ENCODE data around the gene SMIM45.

Gene SMIM45

DNA sequence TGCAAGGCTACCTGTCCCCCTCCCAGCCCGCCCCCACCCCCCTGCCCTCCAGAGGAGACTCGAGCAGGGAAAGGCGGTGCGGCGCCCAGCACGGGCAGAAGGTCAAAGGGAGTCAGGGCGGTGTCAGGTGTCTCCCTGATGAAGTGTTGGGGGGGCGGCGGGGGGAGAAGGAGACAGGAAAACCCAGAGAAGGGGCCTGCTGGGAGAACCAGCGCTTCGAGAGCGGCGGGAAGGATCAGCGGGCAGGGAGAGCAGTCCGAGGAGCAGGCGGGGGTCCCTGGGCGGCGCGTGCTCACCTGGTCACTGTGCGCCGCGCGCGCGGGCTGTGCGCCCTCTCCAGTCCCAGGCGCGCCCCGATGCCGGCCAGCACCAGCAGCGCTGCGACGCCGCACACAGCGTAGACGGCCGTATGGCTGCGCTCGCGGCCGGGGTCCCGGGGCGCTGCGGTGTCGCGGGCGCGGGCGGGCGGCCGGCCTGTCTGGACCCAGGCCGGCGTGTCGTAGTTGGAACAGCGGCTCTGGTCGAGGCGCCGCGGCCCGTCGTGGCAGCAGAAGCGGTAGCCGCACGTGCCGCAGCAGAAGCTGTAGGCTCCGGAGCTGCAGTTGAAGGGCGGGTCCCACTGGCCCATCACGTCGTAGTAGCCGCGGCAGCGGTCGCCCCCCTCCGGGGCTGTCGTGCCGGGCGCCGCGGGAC is 38.0 kb upstream of the SMIM45 start:
- no peak overlapping the region for H3K27ac ChIP-seq
- intact Hi-C loops (cut with DNase I) = no loop called here
- H3K9me3 ChIP-seq = no peaks in the 10 kb centered on the region
- peak overlapping the region in 2 of 4 donors; percentile 52 to 68 for H3K4me3 ChIP-seq
- H3K4me1 ChIP-seq = peaks cover 22 to 62% (median 40%) of the 10 kb centered on the region in 3 donors
- TF ChIP-seq POLR2A (IDR thresholded peaks at IDR 0.05) = no peak
- TF ChIP-seq, protein P1, sequence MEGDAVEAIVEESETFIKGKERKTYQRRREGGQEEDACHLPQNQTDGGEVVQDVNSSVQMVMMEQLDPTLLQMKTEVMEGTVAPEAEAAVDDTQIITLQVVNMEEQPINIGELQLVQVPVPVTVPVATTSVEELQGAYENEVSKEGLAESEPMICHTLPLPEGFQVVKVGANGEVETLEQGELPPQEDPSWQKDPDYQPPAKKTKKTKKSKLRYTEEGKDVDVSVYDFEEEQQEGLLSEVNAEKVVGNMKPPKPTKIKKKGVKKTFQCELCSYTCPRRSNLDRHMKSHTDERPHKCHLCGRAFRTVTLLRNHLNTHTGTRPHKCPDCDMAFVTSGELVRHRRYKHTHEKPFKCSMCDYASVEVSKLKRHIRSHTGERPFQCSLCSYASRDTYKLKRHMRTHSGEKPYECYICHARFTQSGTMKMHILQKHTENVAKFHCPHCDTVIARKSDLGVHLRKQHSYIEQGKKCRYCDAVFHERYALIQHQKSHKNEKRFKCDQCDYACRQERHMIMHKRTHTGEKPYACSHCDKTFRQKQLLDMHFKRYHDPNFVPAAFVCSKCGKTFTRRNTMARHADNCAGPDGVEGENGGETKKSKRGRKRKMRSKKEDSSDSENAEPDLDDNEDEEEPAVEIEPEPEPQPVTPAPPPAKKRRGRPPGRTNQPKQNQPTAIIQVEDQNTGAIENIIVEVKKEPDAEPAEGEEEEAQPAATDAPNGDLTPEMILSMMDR (IDR thresholded peaks at IDR 0.05) = no peak
- DNase-seq = no peak
- 7 to 12% methylated on average over 9 to 19 of the region's 79 CpGs for WGBS, 2 donors
- no peaks in the 10 kb centered on the region for H3K36me3 ChIP-seq
- peaks cover 29 to 100% (median 41%) of the 10 kb centered on the region in 4 donors for H3K27me3 ChIP-seq

DNA sequence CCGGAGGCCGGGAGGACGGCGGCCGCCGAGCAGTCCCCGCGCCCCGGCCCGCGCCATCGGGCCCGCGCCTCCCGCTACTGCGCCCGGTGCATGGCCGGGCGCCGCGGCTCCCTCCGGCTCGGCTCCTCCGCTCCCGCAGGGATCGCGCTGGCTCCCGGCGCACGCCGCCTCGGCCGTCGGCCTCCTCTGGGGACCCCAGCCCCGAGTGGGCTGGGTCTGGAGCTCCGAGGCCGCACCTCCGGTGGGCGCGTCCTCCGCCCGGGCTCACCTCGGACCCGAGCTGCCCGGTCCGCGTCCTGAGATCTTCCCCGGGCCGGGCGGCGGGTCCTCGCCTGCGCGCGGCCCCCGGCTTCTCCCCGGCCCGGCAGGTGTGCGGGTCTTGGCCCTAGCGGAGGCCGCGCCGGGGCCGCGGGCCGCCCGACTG is 37.3 kb upstream of the SMIM45 start:
- WGBS, 2 donors = no CpG with 5 or more reads among the region's 67 CpGs
- DNase-seq = no peak
- peak overlapping the region; percentile 25 to 68 (median 40) for H3K4me3 ChIP-seq
- no peaks in the 10 kb centered on the region for H3K36me3 ChIP-seq
- TF ChIP-seq, protein P1 (IDR thresholded peaks at IDR 0.05) = no peak
- no peak for TF ChIP-seq POLR2A (IDR thresholded peaks at IDR 0.05)
- peaks cover 28 to 62% (median 45%) of the 10 kb centered on the region in 3 donors for H3K4me1 ChIP-seq
- peaks cover 29 to 100% (median 41%) of the 10 kb centered on the region in 4 donors for H3K27me3 ChIP-seq
- H3K27ac ChIP-seq = no peak overlapping the region
- intact Hi-C loops (cut with DNase I) = no loop called here
- H3K9me3 ChIP-seq = no peaks in the 10 kb centered on the region

DNA sequence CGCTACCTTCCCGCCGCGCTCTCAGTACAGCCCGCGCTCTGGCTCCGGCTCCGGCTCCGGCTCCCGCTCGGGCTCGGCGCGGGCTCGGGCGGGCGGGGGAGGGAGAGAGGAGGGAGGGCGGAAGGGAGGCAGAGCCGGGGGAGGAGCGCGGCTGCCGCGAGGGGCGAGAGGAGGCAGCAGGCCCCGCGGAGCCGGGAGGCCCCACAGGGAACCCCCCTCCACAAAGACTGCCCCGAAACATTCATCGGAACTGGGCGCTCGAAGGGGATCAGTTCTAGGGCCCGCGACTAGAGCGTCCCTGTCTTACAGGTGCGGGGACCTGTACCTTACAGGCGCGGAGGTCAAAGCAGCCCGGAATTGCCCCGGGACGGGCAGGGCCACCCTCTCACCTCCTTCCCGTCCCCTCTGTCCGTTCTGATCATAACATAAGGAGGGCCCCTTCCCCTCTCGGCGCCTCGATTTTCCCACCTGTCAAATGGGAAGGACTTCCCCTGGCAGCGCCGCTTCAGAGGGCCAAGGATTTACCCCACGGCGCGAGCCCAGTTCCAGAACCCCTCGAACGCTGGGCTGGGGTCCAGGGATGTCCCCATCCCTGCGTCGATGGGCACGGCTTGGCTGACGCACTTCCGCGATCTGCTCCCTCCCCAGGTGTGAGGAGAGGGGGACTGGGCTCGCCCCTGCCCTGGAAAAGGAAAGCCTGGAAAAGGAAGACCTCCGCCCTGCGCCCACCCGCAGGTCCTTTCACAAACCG is 36.7 kb upstream of the SMIM45 start, which contains the start of gene SHISA8:
TSS of gene SHISA8 (minus strand) at position 40 of the 751 bp plus-strand sequence. CDS start 407 bp downstream, outside the sequence.
- peaks cover 29 to 100% (median 41%) of the 10 kb centered on the region in 4 donors for H3K27me3 ChIP-seq
- 0 to 82% methylated on average over 2 to 3 of the region's 63 CpGs for WGBS, 2 donors

DNA sequence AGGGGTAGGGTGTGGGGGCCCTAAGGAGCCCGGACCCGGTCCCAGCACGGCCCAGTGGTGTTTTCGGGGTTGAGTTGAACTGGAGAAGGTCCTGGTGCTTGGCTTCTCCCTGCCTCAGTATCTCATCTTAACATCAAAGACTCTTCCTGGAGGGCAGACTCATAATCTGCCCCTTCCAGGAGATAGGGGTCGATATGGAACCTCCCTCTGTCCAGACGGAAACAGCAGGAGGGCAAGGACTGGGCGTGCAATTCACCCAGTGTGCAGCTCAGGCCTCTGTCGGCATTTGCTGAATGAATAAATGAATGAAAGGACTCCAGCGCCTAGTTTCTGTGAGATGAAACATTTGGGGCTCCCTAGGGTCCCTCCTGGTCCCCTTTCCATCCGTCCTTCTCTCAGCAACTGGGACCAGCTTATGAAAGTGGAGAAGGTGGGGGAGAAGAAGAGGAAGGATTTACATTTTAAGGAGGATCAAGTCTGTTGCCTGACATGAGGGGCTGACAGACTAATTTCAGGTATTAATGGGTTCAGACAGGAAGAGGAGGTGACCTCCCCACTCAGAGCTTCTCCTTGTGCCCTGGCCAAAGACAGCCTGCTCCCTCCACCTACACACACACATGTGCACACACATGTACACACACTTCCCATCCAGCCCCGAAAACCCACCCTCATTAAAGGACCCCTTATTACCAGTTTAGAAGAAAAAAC is 36.0 kb upstream of the SMIM45 start:
- WGBS, 2 donors = 60 to 69% methylated on average over 5 to 10 of the region's 11 CpGs
- Histone ChIP-seq H3K9me3 (no peaks in the 10 kb centered on the region), H3K27me3 (peaks cover 23 to 95% (median 40%) of the 10 kb centered on the region in 4 donors), H3K4me3 (no peak overlapping the region), H3K4me1 (peaks cover 29 to 58% (median 38%) of the 10 kb centered on the region in 3 donors), H3K27ac (no peak overlapping the region), H3K36me3 (no peaks in the 10 kb centered on the region)
- no peak for DNase-seq
- TF ChIP-seq, protein P1 (IDR thresholded peaks at IDR 0.05) = no peak
- no peak for TF ChIP-seq POLR2A (IDR thresholded peaks at IDR 0.05)
- intact Hi-C loops (cut with DNase I) = no loop called here

More for the DNA sequence above, 36.7 kb upstream of the SMIM45 start, which contains the start of gene SHISA8:
- intact Hi-C loops (cut with DNase I) = no loop called here
- no peak for DNase-seq
- no peaks in the 10 kb centered on the region for H3K9me3 ChIP-seq
- peaks cover 34 to 62% (median 45%) of the 10 kb centered on the region in 3 donors for H3K4me1 ChIP-seq
- H3K36me3 ChIP-seq = no peaks in the 10 kb centered on the region
- H3K27ac ChIP-seq = no peak within 1 kb of the TSS
- H3K4me3 ChIP-seq = peak within 1 kb of the TSS; percentile 25 to 68 (median 40)
- TF ChIP-seq POLR2A (IDR thresholded peaks at IDR 0.05) = no peak
- TF ChIP-seq, protein P1 (IDR thresholded peaks at IDR 0.05) = no peak

Measured in esophagus squamous epithelium (tissue), 5 donors.